ENCODE results near the gene PGP. TPM values are rescaled to one million over a fixed set of nuclear protein-coding genes. Genes with fewer than 3 reads are reported as not detected.

PGP gene
- total RNA-seq, 1 donor, result 20.3 TPM

DNA sequence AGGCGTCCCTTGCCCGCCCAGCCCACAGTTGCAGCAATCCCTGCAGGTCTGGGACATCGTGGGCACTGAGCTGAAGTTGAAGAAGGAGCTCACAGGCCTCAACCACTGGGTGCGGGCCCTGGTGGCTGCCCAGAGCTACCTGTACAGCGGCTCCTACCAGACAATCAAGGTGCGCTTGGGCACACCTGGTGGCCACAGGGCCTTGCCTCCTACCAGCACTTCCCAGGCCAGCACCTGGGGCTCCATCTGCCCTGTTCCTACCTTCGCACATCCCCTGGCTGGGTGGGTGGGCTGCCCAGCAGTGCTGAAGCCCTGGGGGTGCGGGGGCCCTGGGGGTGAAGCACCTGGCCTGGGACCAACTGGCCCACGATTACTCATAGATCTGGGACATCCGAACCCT, 39.2 kb downstream of the PGP start:
- no peak overlapping the region for H3K4me3 ChIP-seq (ENCODE audit: low read depth, low read length)
- DNase-seq (ENCODE audit: low read depth), result no peak
- TF ChIP-seq, protein P1, sequence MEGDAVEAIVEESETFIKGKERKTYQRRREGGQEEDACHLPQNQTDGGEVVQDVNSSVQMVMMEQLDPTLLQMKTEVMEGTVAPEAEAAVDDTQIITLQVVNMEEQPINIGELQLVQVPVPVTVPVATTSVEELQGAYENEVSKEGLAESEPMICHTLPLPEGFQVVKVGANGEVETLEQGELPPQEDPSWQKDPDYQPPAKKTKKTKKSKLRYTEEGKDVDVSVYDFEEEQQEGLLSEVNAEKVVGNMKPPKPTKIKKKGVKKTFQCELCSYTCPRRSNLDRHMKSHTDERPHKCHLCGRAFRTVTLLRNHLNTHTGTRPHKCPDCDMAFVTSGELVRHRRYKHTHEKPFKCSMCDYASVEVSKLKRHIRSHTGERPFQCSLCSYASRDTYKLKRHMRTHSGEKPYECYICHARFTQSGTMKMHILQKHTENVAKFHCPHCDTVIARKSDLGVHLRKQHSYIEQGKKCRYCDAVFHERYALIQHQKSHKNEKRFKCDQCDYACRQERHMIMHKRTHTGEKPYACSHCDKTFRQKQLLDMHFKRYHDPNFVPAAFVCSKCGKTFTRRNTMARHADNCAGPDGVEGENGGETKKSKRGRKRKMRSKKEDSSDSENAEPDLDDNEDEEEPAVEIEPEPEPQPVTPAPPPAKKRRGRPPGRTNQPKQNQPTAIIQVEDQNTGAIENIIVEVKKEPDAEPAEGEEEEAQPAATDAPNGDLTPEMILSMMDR (IDR thresholded peaks at IDR 0.05; ENCODE audit: insufficient read depth, low read depth, low read length), result no peak

DNA sequence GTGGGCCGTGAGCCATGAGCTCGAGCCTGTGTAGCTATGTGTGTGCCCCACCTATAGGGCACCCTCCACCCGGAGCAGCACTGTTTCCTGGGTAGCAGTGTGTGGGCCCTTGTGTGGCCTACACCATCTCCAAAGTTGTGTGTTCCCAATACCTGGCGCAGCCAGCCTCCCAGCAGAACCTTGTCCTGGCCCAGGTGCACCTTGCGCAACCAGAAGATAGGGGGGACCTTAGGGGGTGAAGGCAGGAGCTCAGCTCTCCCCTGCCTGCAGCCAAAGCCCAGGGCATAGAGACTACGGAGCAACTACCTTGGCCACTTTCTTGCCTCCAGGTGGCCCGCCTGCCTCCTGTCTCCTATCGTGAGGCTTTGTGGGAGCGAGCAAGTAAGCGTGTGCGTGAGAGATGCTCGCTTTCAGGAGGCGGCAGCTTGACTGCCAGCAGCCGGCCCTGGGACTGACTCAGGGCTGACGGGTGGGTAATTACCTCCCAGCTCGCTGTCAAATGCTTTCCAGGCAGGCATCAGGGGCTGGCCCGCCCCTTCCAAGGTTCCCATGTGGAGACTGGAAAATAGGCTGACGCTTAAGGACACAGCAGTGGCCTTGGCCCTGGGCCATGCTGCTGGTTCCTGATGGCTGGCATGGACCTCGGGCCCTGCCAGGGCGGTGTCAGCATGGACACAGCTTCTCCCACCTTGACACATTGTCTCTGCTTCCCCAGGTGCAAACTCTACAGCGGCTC, 40.1 kb downstream of the PGP start:
- no peak overlapping the region for H3K4me3 ChIP-seq (ENCODE audit: low read depth, low read length)
- TF ChIP-seq, protein P1 (IDR thresholded peaks at IDR 0.05; ENCODE audit: insufficient read depth, low read depth, low read length), result no peak
- DNase-seq (ENCODE audit: low read depth), result no peak

DNA sequence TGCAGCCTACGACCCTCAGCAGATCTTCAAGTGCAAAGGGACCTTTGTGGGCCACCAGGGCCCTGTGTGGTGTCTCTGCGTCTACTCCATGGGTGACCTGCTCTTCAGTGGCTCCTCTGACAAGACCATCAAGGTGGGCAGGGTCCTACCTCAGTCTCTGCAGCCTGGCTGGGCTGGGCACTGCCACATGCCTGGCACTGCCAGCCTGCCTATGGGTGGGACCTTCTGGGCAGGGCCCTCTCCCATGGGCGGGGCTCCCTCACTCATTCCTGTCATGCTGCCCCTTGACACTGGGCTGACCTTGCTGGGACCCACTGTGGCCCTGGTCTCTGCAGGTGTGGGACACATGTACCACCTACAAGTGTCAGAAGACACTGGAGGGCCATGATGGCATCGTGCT, 40.7 kb downstream of the PGP start:
- TF ChIP-seq, protein P1 (IDR thresholded peaks at IDR 0.05; ENCODE audit: insufficient read depth, low read depth, low read length), result no peak
- no peak for DNase-seq (ENCODE audit: low read depth)
- no peak overlapping the region for H3K4me3 ChIP-seq (ENCODE audit: low read depth, low read length)

DNA sequence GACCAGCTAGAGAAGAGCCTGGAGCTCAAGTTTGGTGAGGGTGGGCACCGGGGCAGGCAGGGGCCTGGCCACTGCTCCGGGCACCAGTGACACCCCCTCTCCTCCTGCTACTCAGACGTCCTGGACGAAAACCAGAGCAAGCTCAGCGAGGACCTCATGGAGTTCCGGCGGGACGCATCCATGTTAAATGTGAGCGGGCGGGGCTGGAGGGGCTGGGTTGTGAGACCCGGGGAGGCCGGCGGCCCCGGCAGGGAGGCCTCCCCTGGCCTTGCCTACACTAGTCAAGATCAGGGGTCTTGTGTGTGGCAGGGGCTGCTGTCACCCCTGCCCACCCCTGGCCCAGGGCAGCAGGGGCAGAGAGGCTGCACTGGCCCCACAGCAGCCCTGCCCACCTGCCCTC, 41.3 kb downstream of the PGP start:
- DNase-seq (ENCODE audit: low read depth), result no peak
- no peak overlapping the region for H3K4me3 ChIP-seq (ENCODE audit: low read depth, low read length)
- TF ChIP-seq, protein P1 (IDR thresholded peaks at IDR 0.05; ENCODE audit: insufficient read depth, low read depth, low read length), result no peak

DNA sequence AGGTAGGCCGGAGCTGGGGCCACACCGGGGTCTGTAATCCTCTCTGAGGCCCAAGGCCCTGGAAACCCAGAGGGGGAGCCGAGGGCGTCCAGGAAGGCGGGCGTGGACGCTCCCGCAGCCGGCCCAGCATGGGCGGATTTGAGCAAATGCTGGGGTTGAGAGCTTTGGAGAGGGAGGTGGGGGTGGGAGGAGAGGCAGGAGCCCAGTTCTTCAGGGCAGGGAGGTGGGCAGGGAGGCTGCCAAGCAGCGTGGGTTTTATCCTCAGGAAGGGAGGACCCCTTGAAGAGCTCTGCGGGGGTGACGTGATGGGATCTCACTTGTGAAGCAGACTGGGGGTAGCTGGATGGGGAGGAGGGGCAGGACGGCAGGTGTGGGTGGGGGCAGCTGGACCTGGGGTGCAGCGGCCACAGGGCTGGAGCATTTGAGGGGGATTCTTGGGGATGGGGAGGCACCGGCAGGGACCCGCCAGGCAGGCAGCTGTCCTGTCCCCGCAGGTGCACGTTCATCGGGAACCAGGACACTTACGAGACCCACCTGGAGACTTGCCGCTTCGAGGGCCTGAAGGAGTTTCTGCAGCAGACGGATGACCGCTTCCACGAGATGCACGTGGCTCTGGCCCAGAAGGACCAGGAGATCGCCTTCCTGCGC, 41.8 kb downstream of the PGP start:
- no peak for DNase-seq (ENCODE audit: low read depth)
- TF ChIP-seq, protein P1 (IDR thresholded peaks at IDR 0.05; ENCODE audit: insufficient read depth, low read depth, low read length), result no peak
- H3K4me3 ChIP-seq (ENCODE audit: low read depth, low read length), result no peak overlapping the region

DNA sequence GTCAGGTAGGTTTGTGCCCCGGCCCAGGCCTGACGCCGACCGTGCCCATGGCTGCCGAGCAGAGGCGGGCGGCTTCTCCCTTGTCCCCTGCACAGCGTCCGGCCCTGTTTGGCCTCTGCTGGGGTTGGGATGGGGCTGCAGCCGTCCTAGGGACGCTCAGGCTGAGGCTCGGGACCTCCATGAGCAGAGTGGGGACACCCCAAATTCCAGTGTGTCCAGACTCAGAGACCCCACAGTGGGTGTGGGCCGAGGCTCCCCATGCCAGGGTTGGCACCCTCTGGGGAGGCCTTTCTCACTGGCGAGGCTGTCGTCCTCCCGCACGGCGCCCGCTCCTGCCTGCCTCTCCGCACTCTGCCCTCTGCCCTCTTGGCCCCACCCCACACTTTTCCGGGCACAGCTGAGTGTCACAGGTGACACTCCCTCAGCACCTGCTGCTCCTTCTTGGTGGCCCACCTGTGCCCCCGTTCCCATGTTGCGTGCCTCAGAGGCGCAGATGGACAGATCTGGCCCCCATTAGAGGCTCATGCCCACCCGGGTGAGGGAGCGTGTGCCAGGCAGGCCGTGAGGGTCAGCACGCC, 43.0 kb downstream of the PGP start:
- TF ChIP-seq, protein P1 (IDR thresholded peaks at IDR 0.05; ENCODE audit: insufficient read depth, low read depth, low read length), result no peak
- H3K4me3 ChIP-seq (ENCODE audit: low read depth, low read length), result no peak overlapping the region
- no peak for DNase-seq (ENCODE audit: low read depth)

Measured in fibroblast of villous mesenchyme (primary cell).